GM23338 (cell line): ENCODE measurements around the gene MEGF10. TPM values are rescaled to one million over a fixed set of nuclear protein-coding genes. Genes with fewer than 3 reads are reported as not detected.

Source experiments
- ATAC-seq: fragments of 200-7000 bp; cut with Tn5 transposase; 3 replicates; pipeline ENCODE4 v1.9.1; 2020
- DNase-seq: peaks from one replicate; pipeline ENCODE4 v3.0.0-alpha.2; 2015; ENCODE audit warnings: low spot score
- H2AFZ ChIP-seq: fragments of 200-600 bp; sonication (generic); 2 replicates; pipeline ENCODE4 v1.8.0; 2016; ENCODE audit warnings: antibody characterized with exemption, mild to moderate bottlenecking, moderate library complexity
- H3F3A ChIP-seq: fragments of 200-600 bp; sonication (generic); replicated peaks from 2 replicates; pipeline ENCODE4 v1.8.0; 2017; ENCODE audit warnings: antibody characterized with exemption, mixed run types, low read depth
- H3K27ac ChIP-seq: fragments of 200-600 bp; sonication (generic); 2 replicates; pipeline ENCODE4 v1.6.1; 2016; ENCODE audit warnings: low read depth
- H3K27me3 ChIP-seq: fragments of 200-600 bp; sonication (generic); 2 replicates; pipeline ENCODE4 v1.8.0; 2016; ENCODE audit warnings: mild to moderate bottlenecking, mixed run types, moderate library complexity; ENCODE audit not compliant: insufficient read depth
- H3K36me3 ChIP-seq: fragments of 200-600 bp; sonication (generic); 2 replicates; pipeline ENCODE4 v1.8.0; 2016; ENCODE audit warnings: mild to moderate bottlenecking; ENCODE audit not compliant: insufficient read depth
- H3K4me1 ChIP-seq: fragments of 200-600 bp; sonication (generic); 2 replicates; pipeline ENCODE4 v1.8.0; 2016; ENCODE audit warnings: mild to moderate bottlenecking, moderate library complexity; ENCODE audit not compliant: insufficient read depth
- H3K4me2 ChIP-seq: fragments of 200-600 bp; sonication (generic); 2 replicates; pipeline ENCODE4 v1.7.1; 2017; ENCODE audit warnings: mixed run types
- H3K4me3 ChIP-seq: fragments of 200-600 bp; sonication (generic); 2 replicates; pipeline ENCODE4 v1.6.1; 2016; ENCODE audit warnings: mixed run types
- H3K79me2 ChIP-seq: fragments of 200-600 bp; sonication (generic); replicated peaks from 2 replicates; pipeline ENCODE4 v1.8.0; 2017; ENCODE audit warnings: mild to moderate bottlenecking; ENCODE audit not compliant: insufficient read depth
- H3K9me2 ChIP-seq: fragments of 200-600 bp; sonication (generic); 2 replicates; pipeline ENCODE4 v1.8.0; 2017; ENCODE audit not compliant: insufficient read depth
- H4K20me1 ChIP-seq: fragments of 200-600 bp; sonication (generic); replicated peaks from 2 replicates; pipeline ENCODE4 v1.8.0; 2017; ENCODE audit warnings: mild to moderate bottlenecking; ENCODE audit not compliant: insufficient read depth
- H3K27ac Mint-ChIP-seq: 2 replicates; pipeline ENCODE4 v1.8.0; 2020; ENCODE audit warnings: inconsistent platforms, mild to moderate bottlenecking, moderate library complexity, mixed read lengths
- H3K27me3 Mint-ChIP-seq: 3 replicates; pipeline ENCODE4 v1.8.0; 2022; ENCODE audit warnings: low read depth, mild to moderate bottlenecking, moderate library complexity, mixed read lengths, inconsistent platforms; ENCODE audit not compliant: insufficient read depth, poor library complexity
- H3K36me3 Mint-ChIP-seq: 3 replicates; pipeline ENCODE4 v1.8.0; 2021; ENCODE audit warnings: low read depth, mild to moderate bottlenecking, inconsistent platforms, moderate library complexity, mixed read lengths
- H3K4me1 Mint-ChIP-seq: 3 replicates; pipeline ENCODE4 v1.8.0; 2020; ENCODE audit warnings: mild to moderate bottlenecking, inconsistent platforms, mixed read lengths
- H3K4me3 Mint-ChIP-seq: 3 replicates; pipeline ENCODE4 v1.8.0; 2021; ENCODE audit warnings: moderate library complexity, mild to moderate bottlenecking, inconsistent platforms, mixed read lengths
- H3K9me3 Mint-ChIP-seq: 3 replicates; pipeline ENCODE4 v1.8.0; 2020; ENCODE audit warnings: moderate library complexity, mild to moderate bottlenecking, inconsistent platforms, mixed read lengths
- ETS1 ChIP-seq: IDR thresholded peaks from 2 replicates; pipeline ENCODE4 v1.6.1; 2016; ENCODE audit warnings: antibody characterized with exemption
- EZH2 ChIP-seq: fragments of 200-600 bp; sonication (generic); IDR thresholded peaks from one replicate; pipeline ENCODE4 v1.8.0; 2017; ENCODE audit warnings: antibody characterized with exemption, mild to moderate bottlenecking, low read depth; ENCODE audit not compliant: unreplicated experiment
- JUNB ChIP-seq: IDR thresholded peaks from one replicate; pipeline ENCODE4 v1.6.1; 2016; ENCODE audit warnings: antibody characterized with exemption; ENCODE audit not compliant: unreplicated experiment
- POLR2AphosphoS5 ChIP-seq: IDR thresholded peaks from 2 replicates; pipeline ENCODE4 v1.6.1; 2016; ENCODE audit warnings: antibody characterized with exemption, low read depth
- ZNF114 ChIP-seq: fragments of 250-450 bp; sonication (Bioruptor Pico); IDR thresholded peaks from 2 replicates; pipeline ENCODE4 v1.5.0; 2020; ENCODE audit warnings: mild to moderate bottlenecking, moderate library complexity
- ZNF462 ChIP-seq: fragments of 250-450 bp; sonication (Bioruptor Pico); IDR thresholded peaks from 2 replicates; pipeline ENCODE4 v1.5.0; 2020; ENCODE audit warnings: mild to moderate bottlenecking, moderate library complexity
- polyA plus RNA-seq: library from polyadenylated mRNA; unstranded; fragments of >200 nt; fragmentation: Nextera tagmentation; extraction: Ambion mirVana; gene quantifications from 2 replicates; pipeline ENCODE4 v1.2.1, GENCODE V29; 2016
- total RNA-seq: library from RNA; depleted of rRNA; stranded (reverse); fragments of >200 nt; shearing (Covaris generic); gene quantifications from 2 replicates; pipeline ENCODE4 v1.2.3, GENCODE V29; 2014

MEGF10 gene
- total and polyA plus RNA-seq, 2 experiments from 2014 or later = 4.5 to 28.3 TPM

- H3K4me2 ChIP-seq = no peak overlapping the region
- no peaks in the 10 kb centered on the region for H3F3A ChIP-seq
- peaks cover 8% of the 10 kb centered on the region for H3K4me1 ChIP-seq
- H3K27ac ChIP-seq = no peak overlapping the region
- Mint-ChIP-seq H3K27ac (no peak overlapping the region), H3K36me3 (no peaks in the 10 kb centered on the region), H3K4me3 (no peak overlapping the region), H3K9me3 (no peaks in the 10 kb centered on the region), H3K27me3 (peaks cover 4% of the 10 kb centered on the region), H3K4me1 (peaks cover 26% of the 10 kb centered on the region)
- no peaks in the 10 kb centered on the region for H3K27me3 ChIP-seq
- ATAC-seq (no peak), DNase-seq (no peak)
- TF ChIP-seq ETS1 = no peak
- TF ChIP-seq ZNF462 (CRISPR knock-in tag) = no peak
- TF ChIP-seq JUNB = no peak
- TF ChIP-seq ZNF114 (CRISPR knock-in tag) = no peak
- no peaks in the 10 kb centered on the region for H3K79me2 ChIP-seq
- no peaks in the 10 kb centered on the region for H4K20me1 ChIP-seq
- H3K9me2 ChIP-seq = no peaks in the 10 kb centered on the region
- no peaks in the 10 kb centered on the region for H3K36me3 ChIP-seq
- H2AFZ ChIP-seq = no peak overlapping the region
- H3K4me3 ChIP-seq = no peak overlapping the region
Observed at GRCh38 chr5:127353327-127353726, 62.7 kb downstream of the MEGF10 start.

- no peak overlapping the region for H3K4me2 ChIP-seq
- H3K4me3 Mint-ChIP-seq = no peak overlapping the region
- no peak overlapping the region for H3K27ac Mint-ChIP-seq
- no peaks in the 10 kb centered on the region for H3F3A ChIP-seq
- no peaks in the 10 kb centered on the region for H3K36me3 ChIP-seq
- H3K9me3 Mint-ChIP-seq = no peaks in the 10 kb centered on the region
- no peaks in the 10 kb centered on the region for H4K20me1 ChIP-seq
- H3K27me3 ChIP-seq = no peaks in the 10 kb centered on the region
- peaks cover 29% of the 10 kb centered on the region for H3K4me1 Mint-ChIP-seq
- no peaks in the 10 kb centered on the region for H3K9me2 ChIP-seq
- H2AFZ ChIP-seq = no peak overlapping the region
- no peak for DNase-seq
- no peaks in the 10 kb centered on the region for H3K36me3 Mint-ChIP-seq
- no peak overlapping the region for H3K27ac ChIP-seq
- H3K4me1 ChIP-seq = peaks cover 12% of the 10 kb centered on the region
- no peak for ATAC-seq
- no peak overlapping the region for H3K4me3 ChIP-seq
- peaks cover 4% of the 10 kb centered on the region for H3K27me3 Mint-ChIP-seq
- no peaks in the 10 kb centered on the region for H3K79me2 ChIP-seq
- TF ChIP-seq POLR2AphosphoS5 (no peak), ZNF462 (CRISPR knock-in tag) (no peak), EZH2 (no peak), JUNB (no peak)
Observed at GRCh38 chr5:127353796-127354195, 63.2 kb downstream of the MEGF10 start.
